ENCODE results near the gene ARSG.
A peak's percentile ranks its signal among the peaks of the same experiment; 100 is the strongest.

The ARSG gene

GRCh38 chr17:68431661-68432071 is 140.4 kb downstream of the ARSG start:
- H3K27me3 ChIP-seq (ENCODE audit: insufficient read depth, low read depth): no peaks in the 10 kb centered on the region
- no peak overlapping the region for H3K4me3 ChIP-seq (IDR thresholded peaks at IDR 0.05; ENCODE audit: insufficient read depth, low read depth, low read length)
- TF ChIP-seq, protein P1, sequence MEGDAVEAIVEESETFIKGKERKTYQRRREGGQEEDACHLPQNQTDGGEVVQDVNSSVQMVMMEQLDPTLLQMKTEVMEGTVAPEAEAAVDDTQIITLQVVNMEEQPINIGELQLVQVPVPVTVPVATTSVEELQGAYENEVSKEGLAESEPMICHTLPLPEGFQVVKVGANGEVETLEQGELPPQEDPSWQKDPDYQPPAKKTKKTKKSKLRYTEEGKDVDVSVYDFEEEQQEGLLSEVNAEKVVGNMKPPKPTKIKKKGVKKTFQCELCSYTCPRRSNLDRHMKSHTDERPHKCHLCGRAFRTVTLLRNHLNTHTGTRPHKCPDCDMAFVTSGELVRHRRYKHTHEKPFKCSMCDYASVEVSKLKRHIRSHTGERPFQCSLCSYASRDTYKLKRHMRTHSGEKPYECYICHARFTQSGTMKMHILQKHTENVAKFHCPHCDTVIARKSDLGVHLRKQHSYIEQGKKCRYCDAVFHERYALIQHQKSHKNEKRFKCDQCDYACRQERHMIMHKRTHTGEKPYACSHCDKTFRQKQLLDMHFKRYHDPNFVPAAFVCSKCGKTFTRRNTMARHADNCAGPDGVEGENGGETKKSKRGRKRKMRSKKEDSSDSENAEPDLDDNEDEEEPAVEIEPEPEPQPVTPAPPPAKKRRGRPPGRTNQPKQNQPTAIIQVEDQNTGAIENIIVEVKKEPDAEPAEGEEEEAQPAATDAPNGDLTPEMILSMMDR (conservative IDR thresholded peaks at IDR 0.05; ENCODE audit: low read depth, low read length): 0 out of 2 replicates have a peak, but pooled peaks have one; percentile 18
- H4K20me1 ChIP-seq (ENCODE audit: insufficient read depth): no peaks in the 10 kb centered on the region
- H3K4me2 ChIP-seq: no peak overlapping the region
- H3K79me2 ChIP-seq (ENCODE audit: insufficient read depth, low read depth): no peaks in the 10 kb centered on the region
- no peak overlapping the region for H3K9ac ChIP-seq
- no peak overlapping the region for H2AFZ ChIP-seq (ENCODE audit: low read depth)
- no peaks in the 10 kb centered on the region for H3K36me3 ChIP-seq (ENCODE audit: insufficient read depth)
- no peak overlapping the region for H3K27ac ChIP-seq
- H3K4me1 ChIP-seq (ENCODE audit: low read depth, poor library complexity, severe bottlenecking): peaks cover 17% of the 10 kb centered on the region

GRCh38 chr17:68432086-68432864 is 141.0 kb downstream of the ARSG start:
- no peaks in the 10 kb centered on the region for H3K36me3 ChIP-seq (ENCODE audit: insufficient read depth)
- H3K4me2 ChIP-seq: no peak overlapping the region
- peaks cover 23% of the 10 kb centered on the region for H3K4me1 ChIP-seq (ENCODE audit: low read depth, poor library complexity, severe bottlenecking)
- H4K20me1 ChIP-seq (ENCODE audit: insufficient read depth): no peaks in the 10 kb centered on the region
- TF ChIP-seq, protein P1 (conservative IDR thresholded peaks at IDR 0.05; ENCODE audit: low read depth, low read length): 0 out of 2 replicates have a peak, but pooled peaks have one; percentile 2
- H3K27me3 ChIP-seq (ENCODE audit: insufficient read depth, low read depth): no peaks in the 10 kb centered on the region
- H3K79me2 ChIP-seq (ENCODE audit: insufficient read depth, low read depth): no peaks in the 10 kb centered on the region
- H3K4me3 ChIP-seq (IDR thresholded peaks at IDR 0.05; ENCODE audit: insufficient read depth, low read depth, low read length): no peak overlapping the region
- H3K9ac ChIP-seq: no peak overlapping the region
- H2AFZ ChIP-seq (ENCODE audit: low read depth): no peak overlapping the region
- H3K27ac ChIP-seq: no peak overlapping the region

DNA sequence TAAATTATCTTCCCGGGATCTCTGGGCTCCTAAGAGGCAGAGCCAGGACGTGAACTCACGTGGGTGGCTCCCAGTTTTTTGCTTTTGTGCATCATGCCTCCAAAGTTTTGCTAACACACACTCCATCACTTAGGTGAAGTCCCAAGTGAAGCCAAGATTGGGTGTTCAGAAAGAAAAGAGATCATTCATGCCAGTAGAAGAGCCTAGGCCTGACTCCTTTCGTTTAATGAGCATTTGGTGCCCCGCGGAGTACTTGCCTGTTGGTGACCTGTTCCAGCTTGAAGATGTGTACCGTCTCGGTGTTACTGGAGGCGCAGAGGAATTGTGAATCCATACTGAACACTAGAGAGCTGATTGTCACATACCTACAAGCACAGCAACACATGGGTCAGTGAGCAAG is 141.9 kb downstream of the ARSG start:
- Histone ChIP-seq H3K36me3 (ENCODE audit: insufficient read depth) (no peaks in the 10 kb centered on the region), H3K4me2 (no peak overlapping the region)

GRCh38 chr17:68433911-68434508 is 142.7 kb downstream of the ARSG start:
- no peak overlapping the region for H3K9ac ChIP-seq
- TF ChIP-seq, protein P1 (conservative IDR thresholded peaks at IDR 0.05; ENCODE audit: low read depth, low read length): no peak
- H3K4me2 ChIP-seq: no peak overlapping the region
- H2AFZ ChIP-seq (ENCODE audit: low read depth): no peak overlapping the region
- no peaks in the 10 kb centered on the region for H3K27me3 ChIP-seq (ENCODE audit: insufficient read depth, low read depth)
- no peaks in the 10 kb centered on the region for H3K36me3 ChIP-seq (ENCODE audit: insufficient read depth)
- no peaks in the 10 kb centered on the region for H4K20me1 ChIP-seq (ENCODE audit: insufficient read depth)
- H3K27ac ChIP-seq: no peak overlapping the region
- peaks cover 40% of the 10 kb centered on the region for H3K4me1 ChIP-seq (ENCODE audit: low read depth, poor library complexity, severe bottlenecking)
- no peaks in the 10 kb centered on the region for H3K79me2 ChIP-seq (ENCODE audit: insufficient read depth, low read depth)
- H3K4me3 ChIP-seq (IDR thresholded peaks at IDR 0.05; ENCODE audit: insufficient read depth, low read depth, low read length): no peak overlapping the region

More for the DNA sequence above, 141.9 kb downstream of the ARSG start:
- Histone ChIP-seq H3K9ac (no peak overlapping the region), H3K4me1 (ENCODE audit: low read depth, poor library complexity, severe bottlenecking) (peaks cover 32% of the 10 kb centered on the region), H3K27me3 (ENCODE audit: insufficient read depth, low read depth) (no peaks in the 10 kb centered on the region), H3K4me3 (IDR thresholded peaks at IDR 0.05; ENCODE audit: insufficient read depth, low read depth, low read length) (no peak overlapping the region), H2AFZ (ENCODE audit: low read depth) (no peak overlapping the region), H3K27ac (no peak overlapping the region), H4K20me1 (ENCODE audit: insufficient read depth) (no peaks in the 10 kb centered on the region), H3K79me2 (ENCODE audit: insufficient read depth, low read depth) (no peaks in the 10 kb centered on the region)
- TF ChIP-seq, protein P1 (conservative IDR thresholded peaks at IDR 0.05; ENCODE audit: low read depth, low read length): no peak
